HepG2 (cell line): ENCODE data around the gene RPL27A. TPM values are rescaled to one million over a fixed set of nuclear protein-coding genes. Genes with fewer than 3 reads are reported as not detected.

Experiments
- EP300 ChIP-seq, 3 experiments: sonication (generic) in 1 of 3; formaldehyde crosslinking in 1 of 3; IDR thresholded peaks; 2 replicates each; pipeline versions ENCODE4 v1.5.1 to v1.6.1; 2011 to 2020; ENCODE audit warnings: low read depth in 2 of 3, low read length in 2 of 3, borderline replicate concordance in 1 of 3, improper control_type of control experiment in 1 of 3, mild to moderate bottlenecking in 1 of 3, missing genetic modification reagents in 1 of 3, moderate library complexity in 1 of 3
- MTA1 ChIP-seq: sonication (generic); formaldehyde crosslinking; IDR thresholded peaks from 2 replicates; pipeline ENCODE4 v1.4.0; 2020; ENCODE audit warnings: missing genetic modification reagents, mild to moderate bottlenecking, borderline replicate concordance
- ZC3H13 ChIP-seq: sonication (generic); formaldehyde crosslinking; IDR thresholded peaks from 2 replicates; pipeline ENCODE4 v1.8.1; 2023; ENCODE audit warnings: mild to moderate bottlenecking, missing genetic modification reagents, moderate library complexity
- ZNF549 ChIP-seq: sonication (generic); formaldehyde crosslinking; IDR thresholded peaks from 2 replicates; pipeline ENCODE4 v1.5.0; 2020; ENCODE audit warnings: missing genetic modification reagents
- polyA plus RNA-seq, 8 experiments: library from polyadenylated mRNA; depleted of rRNA in 3 of 8; stranded (reverse) in 7 of 8; unstranded in 1 of 8; fragments of >200 nt; fragmentation: Illumina TruSeq in 4 of 8; extraction: Trizol in 4 of 8; gene quantifications; 2 replicates each; pipeline versions ENCODE4 v1.2.1 to v1.2.3, GENCODE V29; 2011 to 2016; ENCODE audit warnings: low read depth in 4 of 8, missing spikeins in 1 of 8, mixed read lengths in 1 of 8; ENCODE audit not compliant: insufficient read depth in 1 of 8
- total RNA-seq, 5 experiments: library from RNA; depleted of rRNA; stranded (reverse); fragments of >200 nt; fragmentation: Illumina TruSeq; extraction: Trizol; gene quantifications; 2 replicates each; pipeline ENCODE4 v1.2.3, GENCODE V29; 2016; ENCODE audit warnings: low read depth in 1 of 5
- TF ChIP-seq, protein P1 (sequence below), 2 experiments: fragments of 450-650 bp in 1 of 2; sonication (generic) in 1 of 2; formaldehyde crosslinking in 1 of 2; IDR thresholded peaks; 2 replicates each; pipeline versions ENCODE4 v1.6.1 to v1.8.0; 2016 to 2022; ENCODE audit warnings: antibody characterized with exemption in 1 of 2, mild to moderate bottlenecking in 1 of 2, missing genetic modification reagents in 1 of 2
- TF ChIP-seq, protein P2 (sequence below): sonication (generic); formaldehyde crosslinking; IDR thresholded peaks from 2 replicates; pipeline ENCODE4 v1.5.0; 2020; ENCODE audit warnings: mild to moderate bottlenecking, missing genetic modification reagents

The RPL27A gene
- total and polyA plus RNA-seq, 2 of the 13 experiments (the other 11 are each of a cell fraction or from before 2014, with no cell fraction given) = 1,531 to 2,153 TPM

DNA sequence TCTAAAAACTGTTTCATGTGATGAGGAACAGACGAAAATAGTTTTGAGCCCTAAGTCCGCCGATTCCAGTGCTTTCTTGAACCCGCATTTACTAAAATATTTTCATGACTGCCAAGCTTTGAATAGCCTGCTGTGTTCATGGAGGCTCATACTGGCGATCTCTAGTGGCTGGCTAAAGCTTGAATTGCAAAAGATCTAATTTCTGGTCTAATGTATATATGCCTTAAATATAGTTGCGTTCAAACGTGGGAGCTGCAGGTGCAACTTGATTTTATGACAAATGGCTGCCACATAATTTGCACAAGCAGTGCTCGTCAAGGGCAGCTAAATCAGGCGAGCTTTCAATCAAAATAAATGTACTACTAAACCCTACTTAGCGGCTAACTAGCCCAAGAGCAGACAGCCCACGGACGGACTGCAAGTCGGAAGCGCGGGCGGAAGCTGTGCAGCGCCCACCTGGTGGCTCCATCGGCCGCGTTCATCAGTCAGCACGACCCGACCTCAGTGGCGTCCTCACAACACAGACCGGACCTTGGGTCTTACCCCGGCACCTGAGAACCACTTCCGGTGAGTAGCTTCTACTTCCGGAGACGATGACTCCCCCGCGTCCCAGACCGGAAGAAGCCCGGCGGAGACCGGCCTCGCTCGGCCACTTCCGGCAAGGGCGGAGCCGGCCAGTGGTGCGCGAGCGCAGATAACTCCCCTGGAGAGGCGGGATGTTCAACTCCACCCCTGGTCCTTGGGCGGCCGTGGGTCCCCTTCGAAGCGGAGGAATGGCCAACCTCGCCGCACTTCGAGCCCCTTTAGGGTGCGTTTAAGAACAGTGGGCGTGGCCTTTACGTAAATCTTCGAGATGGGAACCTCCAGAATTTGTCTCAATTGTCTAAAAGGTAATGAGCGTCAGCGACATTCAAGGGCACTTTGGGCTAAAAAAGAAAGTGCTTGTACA is 6.1 kb downstream of the RPL27A start (continued):
- TF ChIP-seq, protein P1, sequence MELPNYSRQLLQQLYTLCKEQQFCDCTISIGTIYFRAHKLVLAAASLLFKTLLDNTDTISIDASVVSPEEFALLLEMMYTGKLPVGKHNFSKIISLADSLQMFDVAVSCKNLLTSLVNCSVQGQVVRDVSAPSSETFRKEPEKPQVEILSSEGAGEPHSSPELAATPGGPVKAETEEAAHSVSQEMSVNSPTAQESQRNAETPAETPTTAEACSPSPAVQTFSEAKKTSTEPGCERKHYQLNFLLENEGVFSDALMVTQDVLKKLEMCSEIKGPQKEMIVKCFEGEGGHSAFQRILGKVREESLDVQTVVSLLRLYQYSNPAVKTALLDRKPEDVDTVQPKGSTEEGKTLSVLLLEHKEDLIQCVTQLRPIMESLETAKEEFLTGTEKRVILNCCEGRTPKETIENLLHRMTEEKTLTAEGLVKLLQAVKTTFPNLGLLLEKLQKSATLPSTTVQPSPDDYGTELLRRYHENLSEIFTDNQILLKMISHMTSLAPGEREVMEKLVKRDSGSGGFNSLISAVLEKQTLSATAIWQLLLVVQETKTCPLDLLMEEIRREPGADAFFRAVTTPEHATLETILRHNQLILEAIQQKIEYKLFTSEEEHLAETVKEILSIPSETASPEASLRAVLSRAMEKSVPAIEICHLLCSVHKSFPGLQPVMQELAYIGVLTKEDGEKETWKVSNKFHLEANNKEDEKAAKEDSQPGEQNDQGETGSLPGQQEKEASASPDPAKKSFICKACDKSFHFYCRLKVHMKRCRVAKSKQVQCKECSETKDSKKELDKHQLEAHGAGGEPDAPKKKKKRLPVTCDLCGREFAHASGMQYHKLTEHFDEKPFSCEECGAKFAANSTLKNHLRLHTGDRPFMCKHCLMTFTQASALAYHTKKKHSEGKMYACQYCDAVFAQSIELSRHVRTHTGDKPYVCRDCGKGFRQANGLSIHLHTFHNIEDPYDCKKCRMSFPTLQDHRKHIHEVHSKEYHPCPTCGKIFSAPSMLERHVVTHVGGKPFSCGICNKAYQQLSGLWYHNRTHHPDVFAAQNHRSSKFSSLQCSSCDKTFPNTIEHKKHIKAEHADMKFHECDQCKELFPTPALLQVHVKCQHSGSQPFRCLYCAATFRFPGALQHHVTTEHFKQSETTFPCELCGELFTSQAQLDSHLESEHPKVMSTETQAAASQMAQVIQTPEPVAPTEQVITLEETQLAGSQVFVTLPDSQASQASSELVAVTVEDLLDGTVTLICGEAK (IDR thresholded peaks at IDR 0.05) = peak; percentile 98
- TF ChIP-seq, protein P1 (CRISPR knock-in tag; IDR thresholded peaks at IDR 0.05) = no peak
- TF ChIP-seq EP300 (IDR thresholded peaks at IDR 0.05; ENCODE audit: low read depth in 2 of 2, low read length in 2 of 2) = peak in 1 of 2 experiments; percentile 56; a peak in 1 of 4 replicates
- peak; percentile 30; the same call in 1 of the 2 replicates for TF ChIP-seq EP300 (CRISPR knock-in tag; IDR thresholded peaks at IDR 0.05; ENCODE audit: borderline replicate concordance)
- TF ChIP-seq, protein P2, sequence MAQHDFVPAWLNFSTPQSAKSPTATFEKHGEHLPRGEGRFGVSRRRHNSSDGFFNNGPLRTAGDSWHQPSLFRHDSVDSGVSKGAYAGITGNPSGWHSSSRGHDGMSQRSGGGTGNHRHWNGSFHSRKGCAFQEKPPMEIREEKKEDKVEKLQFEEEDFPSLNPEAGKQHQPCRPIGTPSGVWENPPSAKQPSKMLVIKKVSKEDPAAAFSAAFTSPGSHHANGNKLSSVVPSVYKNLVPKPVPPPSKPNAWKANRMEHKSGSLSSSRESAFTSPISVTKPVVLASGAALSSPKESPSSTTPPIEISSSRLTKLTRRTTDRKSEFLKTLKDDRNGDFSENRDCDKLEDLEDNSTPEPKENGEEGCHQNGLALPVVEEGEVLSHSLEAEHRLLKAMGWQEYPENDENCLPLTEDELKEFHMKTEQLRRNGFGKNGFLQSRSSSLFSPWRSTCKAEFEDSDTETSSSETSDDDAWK (CRISPR knock-in tag) = no peak
- TF ChIP-seq ZNF549 (CRISPR knock-in tag) = no peak
- TF ChIP-seq MTA1 (CRISPR knock-in tag) = peak; percentile 52; the same call in 1 of the 2 replicates
- peak; percentile 98 for TF ChIP-seq ZC3H13 (CRISPR knock-in tag)
